HG03378 (cell line): ENCODE results near the gene SNX10.
A peak's percentile ranks its signal among the peaks of the same experiment; 100 is the strongest.

Experiments
- ATAC-seq: cut with Tn5 transposase; IDR thresholded peaks from one replicate; pipeline ENCODE4 v1.9.1; 2021; ENCODE audit warnings: mild to moderate bottlenecking, moderate library complexity; ENCODE audit not compliant: unreplicated experiment

SNX10 gene

GRCh38 chr7:26295586-26295985 is 3.9 kb downstream of the SNX10 start:
- no peak for ATAC-seq

- no peak for ATAC-seq
Observed at GRCh38 chr7:26298472-26299058, 6.9 kb downstream of the SNX10 start.

GRCh38 chr7:26305090-26305868 is 13.6 kb downstream of the SNX10 start:
- peak; percentile 48 for ATAC-seq

GRCh38 chr7:26305869-26306665 is 14.4 kb downstream of the SNX10 start:
- ATAC-seq = no peak

GRCh38 chr7:26306790-26307189 is 15.1 kb downstream of the SNX10 start:
- no peak for ATAC-seq

- no peak for ATAC-seq
Observed at GRCh38 chr7:26307226-26307625, 15.6 kb downstream of the SNX10 start.

GRCh38 chr7:26307791-26308190 is 16.1 kb downstream of the SNX10 start:
- no peak for ATAC-seq

- ATAC-seq = no peak
Observed at GRCh38 chr7:26308551-26308950, 16.9 kb downstream of the SNX10 start.

- no peak for ATAC-seq
Observed at GRCh38 chr7:26309089-26309488, 17.4 kb downstream of the SNX10 start.

- ATAC-seq = no peak
Observed at GRCh38 chr7:26311798-26312197, 20.1 kb downstream of the SNX10 start.

GRCh38 chr7:26317211-26317610 is 25.5 kb downstream of the SNX10 start:
- no peak for ATAC-seq

GRCh38 chr7:26318921-26319320 is 27.3 kb downstream of the SNX10 start:
- no peak for ATAC-seq

GRCh38 chr7:26319636-26320035 is 28.0 kb downstream of the SNX10 start:
- no peak for ATAC-seq

- ATAC-seq = no peak
Observed at GRCh38 chr7:26320878-26321277, 29.2 kb downstream of the SNX10 start.

- no peak for ATAC-seq
Observed at GRCh38 chr7:26321435-26321834, 29.8 kb downstream of the SNX10 start.

GRCh38 chr7:26326211-26326610 is 34.5 kb downstream of the SNX10 start:
- ATAC-seq = no peak

GRCh38 chr7:26328498-26329390 is 37.1 kb downstream of the SNX10 start:
- no peak for ATAC-seq

- ATAC-seq = no peak
Observed at GRCh38 chr7:26329520-26330255, 38.0 kb downstream of the SNX10 start.

GRCh38 chr7:26331113-26331512 is 39.5 kb downstream of the SNX10 start:
- ATAC-seq = no peak

GRCh38 chr7:26331789-26332188 is 40.1 kb downstream of the SNX10 start:
- ATAC-seq = no peak
